ENCODE results near the gene CSAD. TPM values are rescaled to one million over a fixed set of nuclear protein-coding genes. Genes with fewer than 3 reads are reported as not detected.

CSAD gene
- polyA plus RNA-seq, 1 donor (not counting 4 experiments of a cell fraction or from before 2014, with no cell fraction given), result 19.5 TPM

GRCh38 chr12:53173085-53173715 is 7.5 kb downstream of the CSAD start:
- peak overlapping the region; percentile 8 for H2AFZ ChIP-seq (ENCODE audit: control insufficient read depth, low read length)
- H3K36me3 ChIP-seq (ENCODE audit: control insufficient read depth in 2 of 2, extremely low read depth in 1 of 2, insufficient read depth in 2 of 2, low read length in 2 of 2), result peaks cover 0 to 7% of the 10 kb centered on the region in 2 experiments
- no peak overlapping the region for H3K27ac ChIP-seq (ENCODE audit: control insufficient read depth, insufficient read depth, low read length)
- peaks cover 10% of the 10 kb centered on the region for H3K4me1 ChIP-seq (ENCODE audit: control insufficient read depth, extremely low read depth, insufficient read depth, low read length)
- DNase-seq (ENCODE audit: low read depth, low spot score), result no peak
- dilution Hi-C loops (cut with MboI; ENCODE audit: extremely low pct_ligation_motif_present, low sequenced_read_pairs), result no loop called here
- H3K79me2 ChIP-seq (ENCODE audit: control insufficient read depth, insufficient read depth, low read length), result no peaks in the 10 kb centered on the region
- no peaks in the 10 kb centered on the region for H4K20me1 ChIP-seq (ENCODE audit: control insufficient read depth, extremely low read depth, insufficient read depth, low read length)
- FAIRE-seq, result no peak
- H3K9ac ChIP-seq (ENCODE audit: control insufficient read depth, extremely low read depth, insufficient read depth, low read length), result no peak overlapping the region
- H3K4me3 ChIP-seq (ENCODE audit: control insufficient read depth in 2 of 3, extremely low read depth in 1 of 3, insufficient read depth in 2 of 3, low read depth in 1 of 3, low read length in 3 of 3), result no peak overlapping the region
- H3K9me3 ChIP-seq (ENCODE audit: control insufficient read depth, low read depth, low read length), result no peaks in the 10 kb centered on the region
- H3K4me2 ChIP-seq (ENCODE audit: control insufficient read depth, extremely low read depth, insufficient read depth, low read depth, low read length), result no peak overlapping the region
- no peaks in the 10 kb centered on the region for H3K9me1 ChIP-seq (ENCODE audit: control insufficient read depth, extremely low read depth, insufficient read depth, low read length)
- H3K27me3 ChIP-seq (ENCODE audit: control insufficient read depth, extremely low read depth, insufficient read depth, low read length), result no peaks in the 10 kb centered on the region
- no peak for TF ChIP-seq CTCF (optimal IDR thresholded peaks at IDR 0.05 in 1 of 3, IDR thresholded peaks at IDR 0.05 in 1 of 3, conservative IDR thresholded peaks at IDR 0.05 in 1 of 3; ENCODE audit: extremely low read depth in 1 of 3, insufficient read depth in 2 of 3, low read length in 3 of 3)
- no peak for TF ChIP-seq EZH2 (IDR thresholded peaks at IDR 0.05; ENCODE audit: low read length)

GRCh38 chr12:53172352-53172751 is 8.4 kb downstream of the CSAD start:
- Histone ChIP-seq H3K4me2 (ENCODE audit: control insufficient read depth, extremely low read depth, insufficient read depth, low read depth, low read length) (no peak overlapping the region), H3K27me3 (ENCODE audit: control insufficient read depth, extremely low read depth, insufficient read depth, low read length) (no peaks in the 10 kb centered on the region), H3K9ac (ENCODE audit: control insufficient read depth, extremely low read depth, insufficient read depth, low read length) (no peak overlapping the region), H3K36me3 (ENCODE audit: control insufficient read depth in 2 of 2, extremely low read depth in 1 of 2, insufficient read depth in 2 of 2, low read length in 2 of 2) (peaks cover 0 to 7% of the 10 kb centered on the region in 2 experiments), H3K4me1 (ENCODE audit: control insufficient read depth, extremely low read depth, insufficient read depth, low read length) (peaks cover 10% of the 10 kb centered on the region), H4K20me1 (ENCODE audit: control insufficient read depth, extremely low read depth, insufficient read depth, low read length) (no peaks in the 10 kb centered on the region), H3K79me2 (ENCODE audit: control insufficient read depth, insufficient read depth, low read length) (no peaks in the 10 kb centered on the region), H2AFZ (ENCODE audit: control insufficient read depth, low read length) (no peak overlapping the region), H3K4me3 (ENCODE audit: control insufficient read depth in 2 of 3, extremely low read depth in 1 of 3, insufficient read depth in 2 of 3, low read depth in 1 of 3, low read length in 3 of 3) (no peak overlapping the region), H3K9me1 (ENCODE audit: control insufficient read depth, extremely low read depth, insufficient read depth, low read length) (no peaks in the 10 kb centered on the region), H3K9me3 (ENCODE audit: control insufficient read depth, low read depth, low read length) (no peaks in the 10 kb centered on the region), H3K27ac (ENCODE audit: control insufficient read depth, insufficient read depth, low read length) (no peak overlapping the region)
- FAIRE-seq (no peak), DNase-seq (ENCODE audit: low read depth, low spot score) (no peak)
- TF ChIP-seq EZH2 (IDR thresholded peaks at IDR 0.05; ENCODE audit: low read length) (no peak), CTCF (optimal IDR thresholded peaks at IDR 0.05 in 1 of 3, IDR thresholded peaks at IDR 0.05 in 1 of 3, conservative IDR thresholded peaks at IDR 0.05 in 1 of 3; ENCODE audit: extremely low read depth in 1 of 3, insufficient read depth in 2 of 3, low read length in 3 of 3) (no peak)
- dilution Hi-C loops (cut with MboI; ENCODE audit: extremely low pct_ligation_motif_present, low sequenced_read_pairs), result no loop called here

Measured in keratinocyte (primary cell).